Measurements from ENCODE around the gene CAPN12.

GRCh38 chr19:38718747-38719543 is 25.3 kb downstream of the CAPN12 start:
- no peak for TF ChIP-seq POLR2A (IDR thresholded peaks at IDR 0.05; ENCODE audit: low read depth, low read length)
- no peak for TF ChIP-seq POLR2AphosphoS5 (IDR thresholded peaks at IDR 0.05; ENCODE audit: low read depth, low read length)
